ENCODE data around the gene PIGR. TPM values are rescaled to one million over a fixed set of nuclear protein-coding genes. Genes with fewer than 3 reads are reported as not detected.

Gene PIGR
- polyA plus RNA-seq, 2 of the 4 experiments (the other 2 are of a cell fraction): 0.01 TPM; not detected in 1

DNA sequence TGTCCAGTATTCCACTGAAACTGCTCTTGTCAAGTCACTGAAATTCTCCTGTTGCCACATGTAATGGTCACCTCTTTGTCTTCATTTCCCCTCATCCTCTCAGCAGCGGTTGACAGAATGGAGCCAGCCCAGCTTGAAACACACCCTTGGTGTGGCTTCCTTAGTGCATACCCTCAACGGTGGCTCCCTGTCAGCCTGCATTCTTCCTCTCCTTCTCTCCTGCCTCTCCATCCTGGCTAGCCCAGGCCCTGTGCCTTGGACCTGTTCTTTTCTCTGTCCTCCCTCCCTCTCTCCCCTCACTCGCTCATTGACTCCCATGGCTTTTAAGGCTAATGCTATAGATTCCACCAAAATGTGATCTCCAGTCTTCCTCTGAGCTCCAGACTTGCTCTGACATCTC is 28.2 kb downstream of the PIGR start (continued):
- TF ChIP-seq, protein P1, sequence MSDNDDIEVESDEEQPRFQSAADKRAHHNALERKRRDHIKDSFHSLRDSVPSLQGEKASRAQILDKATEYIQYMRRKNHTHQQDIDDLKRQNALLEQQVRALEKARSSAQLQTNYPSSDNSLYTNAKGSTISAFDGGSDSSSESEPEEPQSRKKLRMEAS (IDR thresholded peaks at IDR 0.05): no peak

DNA sequence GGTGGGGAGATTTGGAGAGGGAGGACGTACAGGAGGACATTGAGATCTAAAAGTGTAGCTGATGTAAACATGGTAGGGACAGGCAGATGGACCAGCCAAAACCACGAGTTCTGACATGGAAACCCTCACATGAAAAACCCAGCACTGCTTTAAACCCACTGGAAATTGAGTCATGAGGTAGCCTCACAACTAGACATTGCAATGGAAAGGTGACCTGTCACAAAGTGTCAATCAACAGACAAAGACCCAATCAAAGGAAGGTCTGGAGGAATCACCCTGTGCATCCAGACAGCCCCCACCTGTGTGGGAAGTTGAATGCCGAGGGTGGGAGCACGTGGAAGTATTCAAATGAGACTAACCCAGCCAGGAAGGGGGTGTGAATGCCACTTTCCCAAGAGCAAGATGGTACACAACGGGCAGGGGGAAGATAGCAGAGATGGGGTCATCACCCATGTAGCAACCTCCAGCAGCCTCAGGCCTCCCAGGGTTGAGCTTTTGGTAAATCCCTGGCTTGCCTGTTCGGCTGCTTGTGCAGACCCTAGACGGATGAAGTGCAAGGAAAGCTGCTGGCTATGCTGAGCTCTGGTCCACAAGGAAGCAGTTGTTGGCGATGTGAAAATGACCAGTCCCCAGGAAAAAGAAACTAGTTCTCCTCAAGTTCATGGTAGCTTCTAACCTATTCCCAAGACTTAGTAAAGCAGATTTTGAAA is 30.1 kb downstream of the PIGR start:
- POLR2A ChIA-PET: no interaction called here
- ATAC-seq: no peak
- no peak overlapping the region for H3K4me2 ChIP-seq
- no peak for DNase-seq (ENCODE audit: low read depth in 1 of 2, low spot score in 1 of 2)
- H3K27ac ChIP-seq: no peak overlapping the region
- no peak for FAIRE-seq
- no peaks in the 10 kb centered on the region for H3K9me3 ChIP-seq
- TF ChIP-seq SMC3 (IDR thresholded peaks at IDR 0.05): no peak
- TF ChIP-seq EHMT2 (IDR thresholded peaks at IDR 0.05; ENCODE audit: low read depth): no peak
- TF ChIP-seq, protein P2, sequence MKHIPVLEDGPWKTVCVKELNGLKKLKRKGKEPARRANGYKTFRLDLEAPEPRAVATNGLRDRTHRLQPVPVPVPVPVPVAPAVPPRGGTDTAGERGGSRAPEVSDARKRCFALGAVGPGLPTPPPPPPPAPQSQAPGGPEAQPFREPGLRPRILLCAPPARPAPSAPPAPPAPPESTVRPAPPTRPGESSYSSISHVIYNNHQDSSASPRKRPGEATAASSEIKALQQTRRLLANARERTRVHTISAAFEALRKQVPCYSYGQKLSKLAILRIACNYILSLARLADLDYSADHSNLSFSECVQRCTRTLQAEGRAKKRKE (CRISPR knock-in tag; IDR thresholded peaks at IDR 0.05; ENCODE audit: low read depth): no peak
- TF ChIP-seq, protein P3, sequence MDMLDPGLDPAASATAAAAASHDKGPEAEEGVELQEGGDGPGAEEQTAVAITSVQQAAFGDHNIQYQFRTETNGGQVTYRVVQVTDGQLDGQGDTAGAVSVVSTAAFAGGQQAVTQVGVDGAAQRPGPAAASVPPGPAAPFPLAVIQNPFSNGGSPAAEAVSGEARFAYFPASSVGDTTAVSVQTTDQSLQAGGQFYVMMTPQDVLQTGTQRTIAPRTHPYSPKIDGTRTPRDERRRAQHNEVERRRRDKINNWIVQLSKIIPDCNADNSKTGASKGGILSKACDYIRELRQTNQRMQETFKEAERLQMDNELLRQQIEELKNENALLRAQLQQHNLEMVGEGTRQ (IDR thresholded peaks at IDR 0.05): no peak
- no peak for TF ChIP-seq GATA3 (IDR thresholded peaks at IDR 0.05; ENCODE audit: borderline replicate concordance)
- H3K4me1 ChIP-seq: no peaks in the 10 kb centered on the region
- H3K4me3 ChIP-seq: no peak overlapping the region
- CTCF ChIA-PET: interaction anchor here (0.9 to 9.4 kb wide), 7 partner anchors 16 to 333 kb away, joined by 3 to 123 read pairs (median 6); no protein-coding TSS in a partner anchor
- 62% methylated on average over 8 of the region's 8 CpGs for WGBS (ENCODE audit: missing lambda C conversion rate)

DNA sequence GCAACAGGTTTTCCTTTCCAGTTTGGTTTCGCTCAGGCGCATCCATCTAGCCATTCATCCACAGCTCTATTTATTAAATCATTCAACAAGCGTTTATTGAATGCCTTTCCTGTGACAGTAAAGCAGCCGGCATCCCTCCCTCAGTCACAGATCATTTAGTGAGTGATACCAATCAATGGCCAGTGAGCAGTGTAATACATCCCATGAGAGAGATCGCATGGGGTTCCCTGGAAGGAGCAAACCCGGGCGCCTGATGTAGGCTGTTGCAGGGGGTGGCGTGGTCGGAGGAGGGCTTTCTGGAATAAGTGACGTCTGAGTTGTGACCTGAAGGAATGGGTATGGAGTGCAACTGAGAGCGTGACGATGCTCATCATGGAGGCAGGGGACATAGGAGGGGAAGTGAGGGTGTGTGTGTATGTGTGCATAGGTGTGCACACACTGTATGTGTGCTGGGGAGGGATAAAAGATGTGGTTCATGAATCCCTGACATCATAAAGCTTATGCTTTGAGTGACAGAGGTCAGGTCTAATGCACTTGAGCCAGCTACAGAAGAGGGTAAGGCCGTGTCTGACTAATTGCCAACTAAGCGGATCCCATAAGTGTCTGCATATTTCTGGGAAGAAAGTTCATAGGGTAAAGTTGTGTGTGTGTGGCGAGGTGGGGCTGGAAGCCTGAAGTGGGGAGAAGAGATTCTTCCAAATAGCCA is 31.1 kb downstream of the PIGR start:
- FAIRE-seq (no peak), DNase-seq (ENCODE audit: low read depth in 1 of 2, low spot score in 1 of 2) (no peak), ATAC-seq (no peak)
- ChIA-PET CTCF (interaction anchor here (1.9 to 9.4 kb wide), 6 partner anchors 17 to 191 kb away, joined by 4 to 123 read pairs (median 51); no protein-coding TSS in a partner anchor), POLR2A (no interaction called here)
- no peaks in the 10 kb centered on the region for H3K9me3 ChIP-seq
- no peak overlapping the region for H3K4me3 ChIP-seq
- no peak overlapping the region for H3K27ac ChIP-seq
- no peak overlapping the region for H3K4me2 ChIP-seq
- 0 out of 3 replicates have a peak, but pooled peaks cover under 1% of the 10 kb centered on the region for H3K4me1 ChIP-seq
- 71% methylated on average over 15 of the region's 15 CpGs for WGBS (ENCODE audit: missing lambda C conversion rate)
- TF ChIP-seq CBX8 (IDR thresholded peaks at IDR 0.05): no peak
- no peak for TF ChIP-seq EHMT2 (IDR thresholded peaks at IDR 0.05; ENCODE audit: low read depth)
- no peak for TF ChIP-seq RARB (CRISPR knock-in tag; IDR thresholded peaks at IDR 0.05)
- no peak for TF ChIP-seq SREBF2 (IDR thresholded peaks at IDR 0.05)
- TF ChIP-seq, protein P4, sequence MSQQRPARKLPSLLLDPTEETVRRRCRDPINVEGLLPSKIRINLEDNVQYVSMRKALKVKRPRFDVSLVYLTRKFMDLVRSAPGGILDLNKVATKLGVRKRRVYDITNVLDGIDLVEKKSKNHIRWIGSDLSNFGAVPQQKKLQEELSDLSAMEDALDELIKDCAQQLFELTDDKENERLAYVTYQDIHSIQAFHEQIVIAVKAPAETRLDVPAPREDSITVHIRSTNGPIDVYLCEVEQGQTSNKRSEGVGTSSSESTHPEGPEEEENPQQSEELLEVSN (IDR thresholded peaks at IDR 0.05; ENCODE audit: borderline replicate concordance, low read depth): no peak
- TF ChIP-seq, protein P5, sequence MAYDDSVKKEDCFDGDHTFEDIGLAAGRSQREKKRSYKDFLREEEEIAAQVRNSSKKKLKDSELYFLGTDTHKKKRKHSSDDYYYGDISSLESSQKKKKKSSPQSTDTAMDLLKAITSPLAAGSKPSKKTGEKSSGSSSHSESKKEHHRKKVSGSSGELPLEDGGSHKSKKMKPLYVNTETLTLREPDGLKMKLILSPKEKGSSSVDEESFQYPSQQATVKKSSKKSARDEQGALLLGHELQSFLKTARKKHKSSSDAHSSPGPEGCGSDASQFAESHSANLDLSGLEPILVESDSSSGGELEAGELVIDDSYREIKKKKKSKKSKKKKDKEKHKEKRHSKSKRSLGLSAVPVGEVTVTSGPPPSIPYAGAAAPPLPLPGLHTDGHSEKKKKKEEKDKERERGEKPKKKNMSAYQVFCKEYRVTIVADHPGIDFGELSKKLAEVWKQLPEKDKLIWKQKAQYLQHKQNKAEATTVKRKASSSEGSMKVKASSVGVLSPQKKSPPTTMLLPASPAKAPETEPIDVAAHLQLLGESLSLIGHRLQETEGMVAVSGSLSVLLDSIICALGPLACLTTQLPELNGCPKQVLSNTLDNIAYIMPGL (CRISPR knock-in tag; IDR thresholded peaks at IDR 0.05; ENCODE audit: borderline replicate concordance): no peak
- TF ChIP-seq GATA3 (IDR thresholded peaks at IDR 0.05; ENCODE audit: borderline replicate concordance): no peak
- TF ChIP-seq, protein P6, sequence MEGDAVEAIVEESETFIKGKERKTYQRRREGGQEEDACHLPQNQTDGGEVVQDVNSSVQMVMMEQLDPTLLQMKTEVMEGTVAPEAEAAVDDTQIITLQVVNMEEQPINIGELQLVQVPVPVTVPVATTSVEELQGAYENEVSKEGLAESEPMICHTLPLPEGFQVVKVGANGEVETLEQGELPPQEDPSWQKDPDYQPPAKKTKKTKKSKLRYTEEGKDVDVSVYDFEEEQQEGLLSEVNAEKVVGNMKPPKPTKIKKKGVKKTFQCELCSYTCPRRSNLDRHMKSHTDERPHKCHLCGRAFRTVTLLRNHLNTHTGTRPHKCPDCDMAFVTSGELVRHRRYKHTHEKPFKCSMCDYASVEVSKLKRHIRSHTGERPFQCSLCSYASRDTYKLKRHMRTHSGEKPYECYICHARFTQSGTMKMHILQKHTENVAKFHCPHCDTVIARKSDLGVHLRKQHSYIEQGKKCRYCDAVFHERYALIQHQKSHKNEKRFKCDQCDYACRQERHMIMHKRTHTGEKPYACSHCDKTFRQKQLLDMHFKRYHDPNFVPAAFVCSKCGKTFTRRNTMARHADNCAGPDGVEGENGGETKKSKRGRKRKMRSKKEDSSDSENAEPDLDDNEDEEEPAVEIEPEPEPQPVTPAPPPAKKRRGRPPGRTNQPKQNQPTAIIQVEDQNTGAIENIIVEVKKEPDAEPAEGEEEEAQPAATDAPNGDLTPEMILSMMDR (IDR thresholded peaks at IDR 0.05): no peak
- no peak for TF ChIP-seq SMC3 (IDR thresholded peaks at IDR 0.05)
- TF ChIP-seq HDAC2 (IDR thresholded peaks at IDR 0.05): no peak
- TF ChIP-seq, protein P7, sequence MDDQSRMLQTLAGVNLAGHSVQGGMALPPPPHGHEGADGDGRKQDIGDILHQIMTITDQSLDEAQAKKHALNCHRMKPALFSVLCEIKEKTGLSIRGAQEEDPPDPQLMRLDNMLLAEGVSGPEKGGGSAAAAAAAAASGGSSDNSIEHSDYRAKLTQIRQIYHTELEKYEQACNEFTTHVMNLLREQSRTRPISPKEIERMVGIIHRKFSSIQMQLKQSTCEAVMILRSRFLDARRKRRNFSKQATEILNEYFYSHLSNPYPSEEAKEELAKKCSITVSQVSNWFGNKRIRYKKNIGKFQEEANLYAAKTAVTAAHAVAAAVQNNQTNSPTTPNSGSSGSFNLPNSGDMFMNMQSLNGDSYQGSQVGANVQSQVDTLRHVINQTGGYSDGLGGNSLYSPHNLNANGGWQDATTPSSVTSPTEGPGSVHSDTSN (IDR thresholded peaks at IDR 0.05): no peak
- TF ChIP-seq MAFK (IDR thresholded peaks at IDR 0.05; ENCODE audit: partially characterized antibody): no peak
- TF ChIP-seq, protein P8, sequence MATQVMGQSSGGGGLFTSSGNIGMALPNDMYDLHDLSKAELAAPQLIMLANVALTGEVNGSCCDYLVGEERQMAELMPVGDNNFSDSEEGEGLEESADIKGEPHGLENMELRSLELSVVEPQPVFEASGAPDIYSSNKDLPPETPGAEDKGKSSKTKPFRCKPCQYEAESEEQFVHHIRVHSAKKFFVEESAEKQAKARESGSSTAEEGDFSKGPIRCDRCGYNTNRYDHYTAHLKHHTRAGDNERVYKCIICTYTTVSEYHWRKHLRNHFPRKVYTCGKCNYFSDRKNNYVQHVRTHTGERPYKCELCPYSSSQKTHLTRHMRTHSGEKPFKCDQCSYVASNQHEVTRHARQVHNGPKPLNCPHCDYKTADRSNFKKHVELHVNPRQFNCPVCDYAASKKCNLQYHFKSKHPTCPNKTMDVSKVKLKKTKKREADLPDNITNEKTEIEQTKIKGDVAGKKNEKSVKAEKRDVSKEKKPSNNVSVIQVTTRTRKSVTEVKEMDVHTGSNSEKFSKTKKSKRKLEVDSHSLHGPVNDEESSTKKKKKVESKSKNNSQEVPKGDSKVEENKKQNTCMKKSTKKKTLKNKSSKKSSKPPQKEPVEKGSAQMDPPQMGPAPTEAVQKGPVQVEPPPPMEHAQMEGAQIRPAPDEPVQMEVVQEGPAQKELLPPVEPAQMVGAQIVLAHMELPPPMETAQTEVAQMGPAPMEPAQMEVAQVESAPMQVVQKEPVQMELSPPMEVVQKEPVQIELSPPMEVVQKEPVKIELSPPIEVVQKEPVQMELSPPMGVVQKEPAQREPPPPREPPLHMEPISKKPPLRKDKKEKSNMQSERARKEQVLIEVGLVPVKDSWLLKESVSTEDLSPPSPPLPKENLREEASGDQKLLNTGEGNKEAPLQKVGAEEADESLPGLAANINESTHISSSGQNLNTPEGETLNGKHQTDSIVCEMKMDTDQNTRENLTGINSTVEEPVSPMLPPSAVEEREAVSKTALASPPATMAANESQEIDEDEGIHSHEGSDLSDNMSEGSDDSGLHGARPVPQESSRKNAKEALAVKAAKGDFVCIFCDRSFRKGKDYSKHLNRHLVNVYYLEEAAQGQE (IDR thresholded peaks at IDR 0.05): no peak
- TF ChIP-seq FOSL2 (IDR thresholded peaks at IDR 0.05): no peak
- no peak for TF ChIP-seq FOSL2 (CRISPR knock-in tag; IDR thresholded peaks at IDR 0.05)
- no peak for TF ChIP-seq RAD21 (conservative IDR thresholded peaks at IDR 0.05 in 1 of 2, IDR thresholded peaks at IDR 0.05 in 1 of 2)
- no peak for TF ChIP-seq BHLHE40 (IDR thresholded peaks at IDR 0.05; ENCODE audit: low read depth, low read length)
